Panc1 (cell line): ENCODE results near the gene GRIK5. TPM values are rescaled to one million over a fixed set of nuclear protein-coding genes. Genes with fewer than 3 reads are reported as not detected.
"Not testable (repeated sequence)": the region's sequence is repeated elsewhere in the genome, so short reads cannot be mapped to it uniquely, and the experiment has no call there.

Source experiments
- ATAC-seq: fragments of 200-7000 bp; cut with Tn5 transposase; 2 replicates; pipeline ENCODE4 v1.9.1; 2020; ENCODE audit warnings: mild to moderate bottlenecking, moderate library complexity
- BruUV-seq: library from RNA; stranded (reverse); fragments of 400-500 nt; replicated peaks from 2 replicates; lab custom pipeline; 2021; lab: Mats Ljungman, UMichigan
- CTCF ChIA-PET: fragments of 300-600 bp; sonication (Branson Sonifier 250); formaldehyde crosslinking; loops from one replicate; lab custom pipeline; 2022; ENCODE audit warnings: antibody characterized with exemption; lab: Charles Lee
- POLR2A ChIA-PET: fragments of 300-600 bp; sonication (Branson Sonifier 250); formaldehyde crosslinking; loops from one replicate; lab custom pipeline; 2022; ENCODE audit warnings: antibody characterized with exemption; lab: Charles Lee
- DNase-seq: peaks from one replicate; pipeline ENCODE4 v3.0.0-alpha.2; 2010; ENCODE audit warnings: low read depth, low spot score
- H3K27ac ChIP-seq: 2 replicates; pipeline ENCODE4 v1.5.1; 2011; ENCODE audit warnings: mild to moderate bottlenecking, low read length, inconsistent platforms
- H3K27me3 ChIP-seq: fragments of 200-500 bp; sonication (Bioruptor generic); 2 replicates; pipeline ENCODE4 v1.6.0; 2014; ENCODE audit warnings: low read length, inconsistent platforms; ENCODE audit not compliant: control insufficient read depth, insufficient read depth
- H3K36me3 ChIP-seq: fragments of 200-500 bp; sonication (Bioruptor generic); 2 replicates; pipeline ENCODE4 v1.5.1; 2014; ENCODE audit warnings: inconsistent platforms, mild to moderate bottlenecking, low read length, moderate library complexity; ENCODE audit not compliant: control insufficient read depth, insufficient read depth
- H3K4me1 ChIP-seq: 2 replicates; pipeline ENCODE4 v1.5.1; 2011; ENCODE audit warnings: inconsistent platforms, mild to moderate bottlenecking, low read length, moderate library complexity; ENCODE audit not compliant: control insufficient read depth, insufficient read depth
- H3K4me3 ChIP-seq, 2 experiments: 2 replicates each; pipeline ENCODE4 v1.5.1; 2011 to 2012; ENCODE audit warnings: low read depth in 2 of 2, low read length in 2 of 2, mild to moderate bottlenecking in 2 of 2, inconsistent platforms in 1 of 2, moderate library complexity in 1 of 2
- H3K9me3 ChIP-seq: fragments of 200-500 bp; sonication (Bioruptor generic); 2 replicates; pipeline ENCODE4 v1.5.1; 2014; ENCODE audit warnings: low read depth, mild to moderate bottlenecking, inconsistent platforms, low read length, moderate library complexity; ENCODE audit not compliant: control insufficient read depth, insufficient read depth
- CTCF ChIP-seq: fragments of 450-650 bp; IDR thresholded peaks from 2 replicates; pipeline ENCODE4 v1.5.1; 2017; ENCODE audit warnings: mild to moderate bottlenecking
- POLR2AphosphoS5 ChIP-seq: IDR thresholded peaks from 2 replicates; pipeline ENCODE4 v1.6.1; 2012; ENCODE audit warnings: mild to moderate bottlenecking, low read depth, low read length, moderate library complexity
- REST ChIP-seq, 2 experiments: IDR thresholded peaks; 2 replicates each; pipeline ENCODE4 v1.6.1; 2011 to 2012; ENCODE audit warnings: low read depth in 2 of 2, control low read depth in 1 of 2, low read length in 1 of 2, mild to moderate bottlenecking in 1 of 2, moderate library complexity in 1 of 2; ENCODE audit not compliant: insufficient read depth in 1 of 2
- SIN3A ChIP-seq: IDR thresholded peaks from 2 replicates; pipeline ENCODE4 v1.6.1; 2012; ENCODE audit warnings: low read depth, mild to moderate bottlenecking, low read length, moderate library complexity, borderline replicate concordance; ENCODE audit not compliant: insufficient read depth
- TCF7L2 ChIP-seq: IDR thresholded peaks from 2 replicates; pipeline ENCODE4 v1.6.1; 2011; ENCODE audit warnings: mild to moderate bottlenecking, low read depth, low read length, inconsistent platforms
- in situ Hi-C: cut with HindIII; loops from 2 replicates; pipeline ENCODE4 v1.10.0; 2016; ENCODE audit warnings: low sequenced_read_pairs, low pct_unique_long_range_greater_than_20kb
- intact Hi-C: fragments of 100-400 bp; cut with micrococcal nuclease; formaldehyde crosslinking; loops from one replicate; pipeline ENCODE4 v1.10.0; 2022; ENCODE audit not compliant: unreplicated experiment
- total RNA-seq: library from RNA; stranded (reverse); gene quantifications from one replicate; pipeline ENCODE4 v1.2.1, GENCODE V29; 2021; ENCODE audit not compliant: unreplicated experiment

Gene GRIK5
- total RNA-seq, 1 experiment from 2014 or later = 0.62 TPM

GRCh38 chr19:42102877-42103276 is 32.9 kb upstream of the GRIK5 start:
- DNase-seq (no peak), ATAC-seq (no peak)
- Histone ChIP-seq H3K9me3 (no peaks in the 10 kb centered on the region), H3K36me3 (no peaks in the 10 kb centered on the region), H3K27ac (no peak overlapping the region), H3K27me3 (no peaks in the 10 kb centered on the region), H3K4me1 (no peaks in the 10 kb centered on the region), H3K4me3 (no peak overlapping the region)
- in situ Hi-C loops = no loop called here
- BruUV-seq = no TSS peak
- TF ChIP-seq POLR2AphosphoS5 (no peak), SIN3A (no peak), TCF7L2 (no peak)
- intact Hi-C loops = no loop called here
- ChIA-PET CTCF (no interaction called here), POLR2A (interaction anchor here (0.6 to 0.7 kb wide), 2 partner anchors 31 to 52 kb away, joined by 7 to 10 read pairs; no protein-coding TSS in a partner anchor)

GRCh38 chr19:42100241-42100640 is 30.2 kb upstream of the GRIK5 start:
- intact Hi-C loops, BruUV-seq, H3K36me3 ChIP-seq, H3K9me3 ChIP-seq, in situ Hi-C loops, DNase-seq, ATAC-seq, H3K4me3 ChIP-seq, CTCF ChIA-PET, H3K27ac ChIP-seq, H3K27me3 ChIP-seq, H3K4me1 ChIP-seq: not testable (repeated sequence)
- POLR2A ChIA-PET = interaction anchor here (1.3 kb wide), 1 partner anchor 24 kb away, joined by 3 read pairs; the partner anchor contains the start of gene ZNF574

GRCh38 chr19:42099336-42099925 is 29.4 kb upstream of the GRIK5 start:
- H3K4me3 ChIP-seq = no peak overlapping the region
- H3K4me1 ChIP-seq = no peaks in the 10 kb centered on the region
- no peak for TF ChIP-seq TCF7L2
- no peak for TF ChIP-seq CTCF
- TF ChIP-seq POLR2AphosphoS5 = no peak
- no peak for TF ChIP-seq REST (IDR thresholded peaks at IDR 0.05; ENCODE audit: insufficient read depth in 1 of 2, low read depth in 2 of 2, low read length in 1 of 2)
- TF ChIP-seq SIN3A = no peak
- ChIA-PET POLR2A (interaction anchor here (1.3 kb wide), 1 partner anchor 23 kb away, joined by 3 read pairs; the partner anchor contains the start of gene ZNF574), CTCF (interaction anchor here (0.5 to 1.4 kb wide), 2 partner anchors 15 to 339 kb away, joined by 3 to 9 read pairs; no protein-coding TSS in a partner anchor)
- no peak overlapping the region for H3K27ac ChIP-seq
- H3K27me3 ChIP-seq = no peaks in the 10 kb centered on the region
- in situ Hi-C loops = no loop called here
- no peak for DNase-seq
- no TSS peak for BruUV-seq
- ATAC-seq = no peak
- no peaks in the 10 kb centered on the region for H3K9me3 ChIP-seq
- H3K36me3 ChIP-seq = no peaks in the 10 kb centered on the region
- intact Hi-C loops = no loop called here
